Epithelial cell of esophagus (primary cell): ENCODE measurements around the gene TMEM30B.
"Not testable (repeated sequence)": the region's sequence is repeated elsewhere in the genome, so short reads cannot be mapped to it uniquely, and the experiment has no call there.

ENCODE experiments used
- DNase-seq: peaks from one replicate; pipeline ENCODE4 v3.0.0; 2010; ENCODE audit warnings: low read depth
- H3K4me3 ChIP-seq: 2 replicates; pipeline ENCODE4 v1.5.1; 2011; ENCODE audit warnings: mild to moderate bottlenecking, low read length, control low read depth
- CTCF ChIP-seq: IDR thresholded peaks from 2 replicates; pipeline ENCODE4 v1.5.1; 2011; ENCODE audit warnings: low read depth, mild to moderate bottlenecking, low read length, control low read depth, inconsistent platforms; ENCODE audit not compliant: insufficient read depth; ENCODE audit errors: missing control alignments

TMEM30B gene

GRCh38 chr14:61253064-61253738 lies 27.9 kb downstream of the TMEM30B start:
- H3K4me3 ChIP-seq = no peak overlapping the region
- TF ChIP-seq CTCF = no peak
- no peak for DNase-seq

- peak; percentile 93 for TF ChIP-seq CTCF
- no peak overlapping the region for H3K4me3 ChIP-seq
- peak; percentile 94 for DNase-seq
Measured at GRCh38 chr14:61252369-61253063, 28.6 kb downstream of the TMEM30B start.

- DNase-seq = no peak
- TF ChIP-seq CTCF = no peak
- no peak overlapping the region for H3K4me3 ChIP-seq
Measured at GRCh38 chr14:61250063-61250462, 31.1 kb downstream of the TMEM30B start.

DNA sequence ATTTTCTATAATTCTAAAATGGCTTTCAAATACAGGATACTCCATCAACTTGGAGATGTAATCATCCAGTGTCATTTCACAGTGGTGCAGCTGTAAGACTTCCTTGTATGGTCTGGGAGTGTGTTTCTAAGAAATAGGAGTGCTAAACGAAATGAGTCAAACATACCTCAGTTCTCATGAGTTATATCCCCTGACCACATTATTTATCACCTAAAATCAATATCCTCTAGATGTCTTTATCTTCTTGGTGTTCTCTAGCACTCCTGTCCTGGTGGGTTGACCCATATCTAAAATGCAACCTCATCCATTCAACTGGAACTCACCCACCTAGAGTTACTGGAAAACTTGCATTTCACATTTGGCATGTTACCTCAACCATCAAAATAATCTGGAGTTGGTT lies 33.2 kb downstream of the TMEM30B start:
- TF ChIP-seq CTCF = no peak
- H3K4me3 ChIP-seq = no peak overlapping the region
- DNase-seq = peak; percentile 19

DNA sequence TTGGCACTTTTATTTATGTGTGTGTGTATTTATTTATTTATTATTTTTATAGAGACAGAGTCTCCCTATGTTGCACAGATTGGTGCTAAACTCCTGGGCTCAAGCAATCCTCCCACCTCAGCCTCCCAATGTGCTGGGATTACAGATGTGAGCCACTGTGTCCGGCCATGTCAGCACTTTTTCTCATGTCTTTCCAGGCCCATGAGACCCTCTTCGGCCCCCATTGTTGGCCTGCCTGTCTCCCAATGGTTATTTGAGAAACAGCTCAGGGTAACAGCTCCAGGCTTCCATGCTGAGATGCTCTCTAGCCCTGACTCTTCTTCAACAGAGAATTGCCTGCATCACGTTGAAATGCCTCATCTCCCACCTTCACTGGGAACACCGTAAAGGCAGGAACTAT lies 34.4 kb downstream of the TMEM30B start:
- DNase-seq = no peak
- H3K4me3 ChIP-seq = no peak overlapping the region
- no peak for TF ChIP-seq CTCF

- DNase-seq = no peak
- no peak for TF ChIP-seq CTCF
- no peak overlapping the region for H3K4me3 ChIP-seq
Measured at GRCh38 chr14:61244009-61244408, 37.1 kb downstream of the TMEM30B start.

DNA sequence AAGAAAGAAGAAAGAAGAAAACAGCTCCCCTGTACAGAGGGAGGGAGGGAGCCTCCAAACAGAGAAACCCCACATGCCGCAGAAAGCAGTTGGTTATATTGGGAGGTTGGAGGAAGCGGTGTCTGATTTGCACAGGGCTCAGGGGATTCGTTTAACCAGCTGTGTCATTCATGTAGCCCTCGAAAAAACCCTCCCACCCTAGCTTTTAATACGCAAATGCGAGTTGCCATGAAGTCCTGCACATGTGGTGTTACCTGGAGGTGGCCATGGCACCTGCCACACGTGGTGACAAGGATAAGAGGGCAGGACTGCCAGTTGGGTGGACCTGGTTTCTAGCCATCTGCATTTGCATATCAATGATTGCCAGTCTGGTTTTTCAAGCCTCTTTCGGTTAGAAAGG lies 40.9 kb downstream of the TMEM30B start:
- TF ChIP-seq CTCF = no peak
- DNase-seq = no peak
- no peak overlapping the region for H3K4me3 ChIP-seq

DNA sequence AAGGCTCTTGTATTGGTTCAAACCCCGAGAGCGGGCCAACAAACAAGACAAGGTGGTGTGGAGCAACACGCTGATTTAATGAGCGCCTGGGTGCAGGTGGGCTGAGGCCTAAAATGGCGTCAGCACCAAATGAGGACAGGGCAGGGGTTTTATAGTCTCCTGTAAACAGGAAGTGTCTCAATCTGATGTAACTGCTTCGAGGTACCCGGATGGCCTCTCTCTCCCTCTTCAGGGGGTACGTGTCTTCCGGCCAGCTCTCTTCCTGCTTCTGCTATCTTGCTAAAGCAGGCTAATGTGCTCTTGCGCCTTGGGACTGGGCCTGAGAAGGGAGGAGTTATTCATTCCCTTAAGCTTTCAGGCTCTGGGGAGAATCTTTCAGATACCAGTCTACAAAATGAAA lies 41.9 kb downstream of the TMEM30B start:
- H3K4me3 ChIP-seq, DNase-seq: not testable (repeated sequence)
